ENCODE measurements around the gene REV3L.
"Not testable (repeated sequence)": the region's sequence is repeated elsewhere in the genome, so short reads cannot be mapped to it uniquely, and the experiment has no call there.

REV3L gene

DNA sequence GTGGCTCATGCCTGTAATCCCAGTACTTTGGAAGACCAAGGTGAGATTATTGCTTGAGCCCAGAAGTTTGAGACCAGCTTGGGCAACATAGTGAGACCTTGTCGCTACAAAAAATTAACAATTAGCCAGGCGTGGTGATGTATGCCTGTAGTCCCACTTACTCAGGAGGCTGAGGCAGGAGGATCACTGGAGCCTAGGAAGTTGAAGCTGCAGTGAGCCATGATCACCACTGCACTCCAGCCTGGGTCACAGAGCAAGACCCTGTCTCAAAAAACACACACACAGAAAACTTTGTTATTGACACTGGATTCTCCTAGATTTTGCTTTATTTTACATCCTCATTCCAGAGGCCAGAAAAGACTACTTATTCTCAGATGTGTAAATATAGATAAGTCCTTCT, 9.5 kb upstream of the REV3L start:
- no peak for DNase-seq (ENCODE audit: low read depth in 2 of 2)

DNA sequence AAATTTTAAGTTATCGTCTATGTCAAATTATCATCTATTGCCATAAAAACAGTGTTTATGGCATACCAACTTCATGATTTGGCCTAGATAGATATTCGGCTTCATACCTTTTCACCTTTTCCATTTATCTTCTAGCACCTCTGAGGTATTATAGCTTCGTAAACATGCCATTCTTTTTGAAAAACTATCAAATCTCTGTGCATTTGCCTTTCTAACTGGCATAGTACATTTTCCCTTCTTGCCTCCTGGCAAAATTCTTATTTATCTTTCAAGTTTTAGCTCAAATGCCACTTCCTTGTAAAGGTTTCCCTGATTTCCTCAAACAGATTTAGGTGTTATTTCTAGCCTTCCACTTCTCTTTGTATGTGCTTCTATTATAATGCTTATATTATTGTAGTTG, 7.0 kb upstream of the REV3L start:
- no peak for DNase-seq (ENCODE audit: low read depth in 2 of 2)

DNA sequence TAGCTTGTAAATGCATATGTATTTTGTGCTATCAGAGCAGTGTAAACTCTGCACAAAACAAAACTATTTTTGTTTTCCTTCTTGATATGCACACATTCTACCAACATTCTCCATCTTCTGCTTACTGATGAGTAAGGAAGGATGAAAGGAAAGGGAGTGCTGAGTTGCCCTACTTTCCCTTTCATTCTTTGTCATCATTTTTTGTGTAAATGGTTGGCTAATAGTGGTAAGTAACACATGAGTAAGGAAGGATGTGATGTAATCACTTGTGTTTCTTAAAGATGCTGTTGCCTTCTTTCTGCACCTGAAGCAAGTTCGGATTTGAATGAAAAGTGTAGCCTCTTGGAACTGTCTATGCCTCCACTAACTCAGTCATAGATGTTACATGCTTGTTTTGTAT, 4.6 kb upstream of the REV3L start:
- DNase-seq (ENCODE audit: low read depth in 2 of 2) = no peak

DNA sequence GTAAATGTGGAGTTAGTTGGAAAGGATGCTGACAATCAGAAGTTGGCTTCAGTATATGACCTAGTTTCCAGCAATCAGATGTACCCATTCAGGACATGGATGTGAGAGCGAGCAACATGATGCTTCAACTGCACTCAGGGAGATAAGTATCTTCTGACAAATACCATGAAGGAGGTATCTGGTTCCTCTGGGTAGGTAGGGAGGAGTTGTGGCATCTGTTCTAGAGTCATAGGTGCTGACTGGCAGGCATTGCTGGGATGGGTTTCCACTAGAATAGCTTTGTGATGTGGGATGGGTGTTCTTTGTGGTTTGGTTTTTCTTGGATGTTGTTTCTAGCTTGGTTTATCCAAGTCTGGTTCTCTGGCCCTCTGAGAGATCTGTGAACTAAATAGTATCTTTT, 3.9 kb upstream of the REV3L start:
- no peak for DNase-seq (ENCODE audit: low read depth in 2 of 2)

DNA sequence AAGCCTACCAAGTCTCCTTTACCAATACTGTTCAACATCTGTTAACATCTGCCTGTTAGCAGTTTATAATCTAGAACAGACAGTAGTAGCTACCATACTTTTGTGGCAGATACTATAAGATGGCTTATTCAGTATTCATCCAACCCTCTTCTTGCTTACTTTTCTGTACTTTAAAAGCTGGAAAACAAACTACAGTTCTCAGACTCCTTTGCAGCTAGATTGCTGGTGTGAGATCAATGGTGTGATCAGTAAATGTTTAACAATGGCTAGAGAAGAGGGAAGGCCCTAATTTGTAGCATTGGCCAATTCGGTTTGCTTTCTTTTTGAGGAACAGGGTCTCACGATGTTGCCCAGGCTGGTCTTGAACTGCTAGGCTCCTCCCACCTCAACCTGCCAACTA, 3.5 kb upstream of the REV3L start:
- DNase-seq (ENCODE audit: low read depth in 2 of 2) = no peak

DNA sequence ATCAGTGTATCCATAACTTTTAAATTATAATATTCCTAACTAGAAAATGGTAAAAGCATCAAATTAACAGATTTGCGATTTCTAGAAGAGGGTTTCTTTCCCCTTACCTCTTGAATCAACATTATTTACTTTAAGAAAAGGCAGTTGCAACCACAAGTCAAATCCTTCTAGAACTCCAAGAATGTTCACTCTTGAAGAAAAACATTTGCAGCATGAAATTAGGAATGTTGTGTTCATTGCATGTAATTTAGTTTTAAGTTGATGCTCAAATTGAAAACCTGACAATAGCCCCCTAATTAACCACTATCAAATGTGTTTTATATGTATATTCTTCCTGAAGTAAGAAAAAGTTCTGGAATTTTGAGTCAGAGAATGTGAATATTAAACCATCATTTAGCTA, 2.3 kb upstream of the REV3L start:
- no peak for DNase-seq (ENCODE audit: low read depth in 2 of 2)

DNA sequence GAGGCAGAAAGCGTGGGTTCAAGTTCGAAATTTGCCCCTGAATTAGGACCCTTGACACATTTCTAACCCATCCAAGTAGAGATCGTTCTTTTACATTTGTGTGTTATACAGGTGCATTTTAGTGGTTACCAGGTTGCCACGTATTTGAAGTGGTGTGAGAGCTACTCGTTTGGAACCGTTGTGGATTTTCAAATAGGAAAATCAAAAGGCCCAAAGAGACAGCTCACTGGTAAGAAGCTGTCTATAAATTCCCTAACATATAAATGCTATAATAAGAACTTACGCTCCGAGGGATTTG, 1.6 kb upstream of the REV3L start:
- DNase-seq (ENCODE audit: low read depth in 2 of 2) = no peak

DNA sequence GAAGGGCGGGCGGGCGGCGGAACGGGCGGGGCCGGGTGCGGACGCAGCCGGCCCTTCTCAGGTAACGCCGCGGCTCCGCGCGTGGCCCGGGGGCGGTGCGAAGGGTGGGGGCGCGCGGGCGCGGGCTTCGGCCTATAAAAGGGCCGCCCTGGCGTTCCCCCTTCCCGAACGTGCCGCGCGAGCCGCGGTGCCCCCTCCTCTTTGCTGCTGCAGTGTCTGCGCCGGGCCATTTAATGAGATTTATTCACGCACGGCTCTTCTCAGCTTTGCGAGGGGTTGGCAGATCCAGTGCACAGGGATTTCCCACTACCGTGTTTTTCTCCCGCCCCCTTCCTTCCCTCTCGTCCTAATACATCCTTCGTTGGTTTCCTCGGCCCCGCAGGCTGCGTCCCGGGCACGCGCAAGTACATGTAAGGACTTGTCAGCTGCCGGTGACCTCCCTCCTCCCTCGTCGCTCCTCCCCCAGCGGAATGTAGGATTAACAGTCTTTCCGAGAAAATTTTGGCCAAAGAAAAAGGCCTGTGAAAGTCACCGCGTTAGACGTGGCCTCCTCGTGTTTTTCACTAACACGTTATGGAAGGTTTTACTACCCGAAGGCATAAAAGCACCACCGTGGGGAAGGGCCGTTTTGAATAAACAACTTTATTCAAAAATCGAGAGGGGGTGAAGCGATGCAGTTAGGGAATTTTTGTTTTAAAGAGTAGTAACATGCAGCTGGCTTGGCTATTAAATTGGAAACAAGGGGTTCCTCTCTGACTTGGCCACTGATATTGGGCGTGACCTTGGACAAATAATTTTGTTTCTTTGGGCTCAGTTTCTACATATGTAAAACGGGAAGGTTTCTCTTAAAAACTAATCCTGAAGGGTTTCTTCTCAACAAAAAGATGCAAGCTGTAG, 966 bp upstream of the REV3L start:
- DNase-seq (ENCODE audit: low read depth in 2 of 2) = peak; percentile 90 to 92

DNA sequence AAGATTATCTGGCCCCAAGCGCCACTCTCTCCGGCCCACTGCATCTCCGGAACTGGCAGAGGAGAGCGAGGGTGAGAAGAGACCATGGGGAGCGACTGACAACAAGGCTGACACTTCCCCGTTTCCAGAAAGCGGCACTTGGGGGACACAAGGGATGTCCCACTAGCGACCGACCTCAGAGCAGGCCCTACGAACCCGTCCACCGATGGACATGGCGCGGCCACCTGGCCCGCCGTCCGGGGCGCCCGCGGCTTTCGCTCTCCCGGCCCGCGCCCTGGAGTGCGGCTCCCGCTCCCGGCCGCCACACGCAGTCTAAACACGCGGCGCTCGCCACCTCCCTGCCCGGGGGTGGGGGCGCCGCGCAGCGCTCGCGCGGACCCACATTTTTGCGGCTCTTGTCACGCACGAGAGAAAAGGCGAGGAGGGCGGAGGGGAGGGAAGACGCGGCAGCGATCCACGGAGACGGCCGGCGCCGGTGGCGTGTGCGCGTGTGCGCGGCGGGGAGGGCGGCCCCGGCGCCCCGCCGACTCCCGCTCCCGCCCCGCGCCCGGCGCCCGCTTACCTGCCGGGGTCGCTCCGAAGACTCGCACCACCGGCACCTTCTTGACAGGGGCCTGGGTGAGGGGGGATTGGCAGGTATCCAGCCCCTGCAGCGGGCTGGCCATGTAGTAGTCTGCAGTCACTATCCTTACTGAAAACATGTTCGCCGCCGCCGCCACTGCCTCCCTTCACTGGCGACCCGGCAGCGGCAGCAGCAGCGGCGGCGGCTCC, 645 bp downstream of the REV3L start:
- no peak for DNase-seq (ENCODE audit: low read depth in 2 of 2)

DNA sequence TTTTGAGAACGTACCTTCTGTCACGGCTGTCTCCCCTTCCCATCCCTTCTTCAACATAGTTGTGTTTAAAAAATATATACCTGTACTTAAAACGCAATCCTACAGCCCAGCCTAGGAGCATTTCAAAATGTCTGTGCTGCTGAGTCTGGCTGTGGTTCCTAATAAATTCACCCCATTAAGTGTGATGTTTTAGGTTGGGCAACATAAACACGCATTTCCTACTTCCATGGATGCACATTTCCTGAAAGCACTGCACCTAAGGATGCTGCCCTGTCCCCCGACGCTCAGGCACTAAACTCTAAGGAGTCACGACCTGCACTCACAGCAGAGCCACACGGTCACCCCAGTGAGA, 1.2 kb downstream of the REV3L start:
- no peak for DNase-seq (ENCODE audit: low read depth in 2 of 2)

DNA sequence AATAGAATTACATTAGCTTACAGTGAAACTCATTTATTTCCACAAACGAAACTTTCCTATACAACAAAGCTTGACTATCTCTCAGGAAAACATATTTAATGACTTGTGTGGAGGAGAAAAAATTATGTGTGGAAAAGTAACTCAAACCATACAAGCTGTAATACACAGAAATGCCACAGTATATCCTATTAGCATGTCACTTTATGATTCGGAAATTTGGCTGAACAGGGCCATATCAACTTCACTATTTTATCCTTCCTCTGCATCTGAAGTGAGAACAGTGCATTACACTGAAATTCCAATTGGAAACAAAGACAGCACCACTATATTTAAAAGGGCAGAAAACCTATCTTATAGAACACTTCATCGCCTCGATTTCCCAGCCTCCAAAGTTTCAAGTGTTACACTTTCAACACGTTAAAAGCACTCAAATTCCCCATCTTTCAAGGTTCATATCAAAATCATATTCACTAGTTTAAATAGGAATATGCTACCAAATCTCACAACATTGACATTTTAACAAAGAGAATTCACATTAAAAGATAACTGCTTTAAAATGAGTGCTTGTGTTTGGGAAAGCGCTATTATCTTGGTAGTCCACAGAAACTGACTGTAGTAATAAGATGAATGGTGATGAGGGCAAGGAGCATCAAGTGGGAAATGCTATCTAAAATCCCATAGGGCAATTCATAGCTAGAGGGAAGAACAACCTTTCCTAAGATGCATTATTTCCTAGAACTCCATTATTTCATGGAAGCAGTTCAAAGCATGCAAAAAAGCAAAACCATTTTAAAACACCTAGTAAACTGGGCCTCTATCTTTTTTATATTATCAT, 1.8 kb downstream of the REV3L start:
- no peak for DNase-seq (ENCODE audit: low read depth in 2 of 2)

DNA sequence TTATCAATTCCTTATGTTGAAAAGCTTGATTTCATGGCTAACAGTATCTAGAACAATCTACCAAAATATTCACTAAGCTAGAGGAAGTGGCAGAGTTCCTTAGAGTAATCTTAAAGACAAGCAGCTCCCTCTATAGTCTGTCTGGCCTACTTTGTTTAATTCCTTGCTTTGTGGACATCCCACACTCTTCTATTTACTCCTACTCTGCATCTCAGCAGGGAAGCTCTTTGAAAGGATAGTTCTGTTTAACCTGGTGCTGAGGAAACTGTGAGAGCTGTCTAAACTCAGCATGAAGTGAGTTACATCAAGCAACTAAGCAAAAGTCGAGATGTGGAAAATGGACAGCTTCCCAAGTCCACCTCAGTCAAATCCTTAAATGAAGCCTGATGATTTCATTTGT, 4.3 kb downstream of the REV3L start:
- DNase-seq (ENCODE audit: low read depth in 2 of 2) = no peak

DNA sequence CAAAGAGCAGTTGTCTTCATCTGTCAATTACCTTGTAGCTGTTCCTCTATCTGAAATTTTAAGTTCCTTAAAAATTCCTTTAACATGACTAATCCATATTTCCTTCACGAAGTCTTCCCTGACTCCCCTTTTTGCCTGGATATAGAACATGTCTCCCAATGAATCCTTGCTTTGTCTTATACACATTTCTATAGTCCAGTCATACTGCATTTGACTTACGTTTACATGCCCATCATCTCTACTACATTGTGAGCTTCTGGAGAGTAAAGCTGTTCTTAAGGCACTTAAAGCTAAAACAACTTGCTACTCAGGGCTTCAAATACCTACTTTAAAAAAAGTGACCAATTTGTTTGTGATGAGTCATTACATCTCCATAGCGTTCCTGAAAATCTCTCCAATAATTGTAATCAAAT, 4.9 kb downstream of the REV3L start:
- DNase-seq (ENCODE audit: low read depth in 2 of 2) = no peak

DNA sequence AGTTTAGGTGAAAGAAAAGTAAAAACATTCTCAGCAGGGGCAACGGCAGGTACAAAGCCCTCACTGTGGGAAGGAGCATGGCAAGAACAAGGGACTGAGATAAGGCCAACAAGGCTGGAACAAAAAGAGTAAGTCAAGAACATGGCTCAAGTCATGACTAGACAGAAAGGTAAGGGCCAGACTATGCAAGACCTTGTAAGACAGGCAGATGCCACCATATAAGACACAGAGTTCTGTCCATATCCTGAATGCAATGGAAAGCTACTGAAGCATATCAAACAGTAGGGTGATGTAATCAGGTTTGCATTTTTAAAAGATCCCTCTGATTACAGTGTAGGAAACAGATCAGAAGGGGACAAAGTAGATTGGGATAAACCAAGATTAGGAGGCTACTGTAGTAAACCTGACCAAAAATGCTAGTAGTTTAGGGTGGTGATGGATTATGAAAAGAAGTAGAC, 5.5 kb downstream of the REV3L start:
- no peak for DNase-seq (ENCODE audit: low read depth in 2 of 2)

DNA sequence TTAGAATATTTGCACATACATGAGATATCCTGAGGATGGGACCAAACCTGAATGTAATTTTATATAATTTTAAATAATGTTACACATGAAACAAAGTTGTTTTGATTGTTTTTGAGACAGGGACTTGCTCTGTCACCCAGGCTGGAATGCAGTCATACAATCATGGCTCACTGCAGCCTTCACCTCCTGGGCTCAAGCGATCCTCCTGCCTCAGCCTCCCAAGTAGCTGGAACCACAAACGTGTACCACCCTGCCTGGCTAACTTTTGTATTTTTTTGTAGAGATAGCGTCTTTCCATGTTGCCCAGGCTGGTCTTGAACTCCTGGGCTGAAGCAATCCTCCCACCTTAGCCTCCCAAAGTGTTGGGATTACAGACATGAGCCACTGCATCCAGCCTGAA, 7.0 kb downstream of the REV3L start:
- DNase-seq (ENCODE audit: low read depth in 2 of 2) = not testable (repeated sequence)

DNA sequence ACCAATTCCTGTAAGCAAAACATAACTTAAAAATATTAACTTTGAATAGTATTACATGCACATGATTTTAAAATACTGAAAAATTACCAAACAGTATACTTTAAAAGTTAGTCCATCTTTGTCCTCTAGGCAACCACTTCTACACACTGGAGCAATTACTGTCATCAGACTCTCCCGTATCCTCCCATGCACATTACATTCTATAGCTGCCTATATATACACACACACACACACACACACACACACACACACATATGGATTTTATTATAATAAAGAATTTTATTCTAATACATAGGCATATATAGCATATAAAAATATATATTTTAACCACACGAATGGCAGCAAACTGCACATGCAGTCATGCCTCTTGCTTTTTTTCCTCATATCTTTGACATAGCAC, 8.2 kb downstream of the REV3L start:
- no peak for DNase-seq (ENCODE audit: low read depth in 2 of 2)

DNA sequence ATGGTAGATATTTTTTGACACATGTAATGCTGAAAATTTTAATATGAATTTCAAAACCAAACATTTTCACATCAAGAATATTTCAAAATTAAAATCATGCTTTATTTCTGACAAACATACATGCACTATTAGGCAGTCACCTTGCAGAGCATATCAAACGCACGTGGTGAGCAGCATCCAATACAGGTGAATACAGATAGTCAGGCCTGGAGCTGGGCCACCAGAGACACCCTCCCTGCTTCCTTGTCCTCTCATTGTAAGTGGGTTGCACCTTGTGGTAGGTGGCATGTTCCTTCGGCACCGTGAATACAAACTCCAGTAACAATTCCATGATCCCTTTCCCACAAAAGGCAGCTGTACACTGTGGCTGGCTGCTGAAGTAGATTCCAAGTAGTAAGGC, 8.9 kb downstream of the REV3L start:
- DNase-seq (ENCODE audit: low read depth in 2 of 2) = no peak

DNA sequence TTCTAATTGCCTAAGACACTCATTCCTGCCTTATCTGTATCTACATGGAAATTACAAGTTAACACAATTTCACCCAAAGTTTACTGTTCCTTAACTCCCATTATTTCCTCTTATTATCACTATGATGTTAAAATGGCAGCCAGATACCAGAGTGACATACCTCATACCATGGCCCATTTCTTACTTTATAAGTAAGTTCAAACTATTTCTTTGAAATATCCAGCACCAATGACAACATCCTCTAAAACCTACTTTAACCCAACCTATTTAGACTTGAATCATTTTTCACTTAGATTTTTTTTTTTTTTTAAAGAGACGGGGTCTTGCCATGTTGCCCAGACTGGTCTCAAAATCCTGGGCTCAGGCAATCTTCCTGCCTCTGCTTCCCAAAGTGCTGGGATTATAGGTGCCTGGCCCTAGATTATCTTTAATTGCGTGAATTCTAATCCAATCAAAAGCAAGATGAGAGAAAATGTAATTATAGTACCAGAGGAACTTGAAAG, 10.0 kb downstream of the REV3L start:
- no peak for DNase-seq (ENCODE audit: low read depth in 2 of 2)

DNA sequence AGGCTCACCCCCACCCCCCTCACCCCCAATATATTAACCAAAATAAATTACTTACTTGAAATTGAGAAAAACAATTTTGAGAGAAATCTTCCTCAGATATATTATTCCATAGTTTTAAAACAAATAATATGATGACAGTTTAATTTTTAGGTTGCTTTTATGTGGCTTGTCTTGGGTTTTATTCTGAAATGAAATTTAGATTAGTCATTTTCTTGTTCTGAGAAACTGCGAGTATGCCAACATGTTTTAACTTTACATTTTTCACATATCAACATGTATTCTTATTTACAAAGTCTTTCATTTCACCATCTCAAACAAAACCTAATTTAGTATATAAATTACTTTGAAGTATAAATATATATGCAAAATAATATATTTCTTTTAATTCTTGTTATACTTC, 11.1 kb downstream of the REV3L start:
- no peak for DNase-seq (ENCODE audit: low read depth in 2 of 2)

DNA sequence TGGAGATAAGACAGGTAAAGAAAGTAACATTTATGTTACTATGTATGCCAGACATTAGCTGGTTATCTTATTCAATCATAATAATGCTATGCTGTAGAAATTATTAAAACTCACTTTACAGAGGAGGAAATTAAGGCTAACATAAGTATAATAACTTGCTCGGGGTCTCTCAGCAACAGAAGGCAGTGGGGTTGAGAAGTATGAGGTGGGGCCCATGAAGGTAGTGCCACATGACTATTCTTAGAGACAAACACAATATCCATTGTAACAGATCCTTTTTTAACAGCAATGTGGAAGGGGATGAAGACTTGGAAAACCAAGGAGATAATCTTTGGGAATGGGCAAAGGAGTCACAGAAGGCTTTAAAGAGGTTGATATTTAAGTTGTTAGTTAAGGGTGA, 11.5 kb downstream of the REV3L start:
- DNase-seq (ENCODE audit: low read depth in 2 of 2) = no peak

DNA sequence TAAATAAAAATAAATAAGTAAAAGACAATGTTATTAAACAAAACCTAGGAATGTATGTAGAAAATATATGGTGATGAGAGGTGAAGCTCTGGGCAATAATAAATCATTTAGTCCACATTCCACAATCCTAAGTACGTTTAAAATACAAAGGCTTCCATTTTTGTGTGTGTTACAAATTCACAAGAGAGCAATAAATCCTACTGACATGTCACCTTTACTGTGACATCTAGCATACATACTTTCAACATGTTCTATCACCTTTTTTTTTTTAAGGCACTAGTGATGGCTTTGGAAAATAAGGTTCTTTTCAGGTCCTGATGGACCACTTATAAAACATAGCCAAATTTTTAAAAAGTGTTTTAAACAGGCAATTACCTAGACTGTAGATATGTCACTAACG, 12.0 kb downstream of the REV3L start:
- no peak for DNase-seq (ENCODE audit: low read depth in 2 of 2)

DNA sequence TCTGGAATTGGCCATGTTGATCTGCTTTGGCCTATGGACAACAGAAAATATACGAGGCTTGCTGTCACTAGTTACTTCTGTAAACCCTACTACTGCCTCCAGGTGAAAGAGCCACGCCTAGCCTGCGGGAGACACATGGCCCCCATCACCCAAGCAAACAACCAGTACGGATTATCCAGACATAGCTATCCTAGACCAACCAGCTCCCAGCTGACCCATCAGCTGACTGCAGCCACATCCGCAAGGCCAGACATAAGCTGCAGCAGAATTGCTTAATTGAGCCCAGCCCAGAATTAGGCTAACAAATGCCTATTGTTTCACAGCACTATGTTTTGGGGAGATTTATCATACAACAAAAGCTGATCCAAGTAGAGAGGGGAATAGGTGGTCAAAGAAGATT, 13.5 kb downstream of the REV3L start:
- DNase-seq (ENCODE audit: low read depth in 2 of 2) = no peak
